GM06990 (cell line): ENCODE data around the gene TM7SF2.

Experiments used
- DNase-seq: peaks from one replicate; pipeline ENCODE4 v3.0.0-alpha.2; 2011; ENCODE audit not compliant: insufficient read length; ENCODE audit errors: extremely low read depth
- H3K27me3 ChIP-seq: replicated peaks from 2 replicates; pipeline ENCODE4 v1.6.0; 2011; ENCODE audit warnings: low read length; ENCODE audit not compliant: control insufficient read depth, insufficient read depth
- H3K36me3 ChIP-seq: 2 replicates; pipeline ENCODE4 v1.5.1; 2011; ENCODE audit warnings: low read length; ENCODE audit not compliant: control insufficient read depth, insufficient read depth
- H3K4me3 ChIP-seq: replicated peaks from 2 replicates; pipeline ENCODE4 v1.5.1; 2011; ENCODE audit warnings: low read depth, mild to moderate bottlenecking, control low read depth, low read length
- TF ChIP-seq, protein P1 (sequence below): IDR thresholded peaks from 2 replicates; pipeline ENCODE4 v1.5.1; 2011; ENCODE audit warnings: low read length, control low read depth, mild to moderate bottlenecking, inconsistent platforms; ENCODE audit not compliant: insufficient read depth, poor library complexity, severe bottlenecking

Gene TM7SF2

DNA sequence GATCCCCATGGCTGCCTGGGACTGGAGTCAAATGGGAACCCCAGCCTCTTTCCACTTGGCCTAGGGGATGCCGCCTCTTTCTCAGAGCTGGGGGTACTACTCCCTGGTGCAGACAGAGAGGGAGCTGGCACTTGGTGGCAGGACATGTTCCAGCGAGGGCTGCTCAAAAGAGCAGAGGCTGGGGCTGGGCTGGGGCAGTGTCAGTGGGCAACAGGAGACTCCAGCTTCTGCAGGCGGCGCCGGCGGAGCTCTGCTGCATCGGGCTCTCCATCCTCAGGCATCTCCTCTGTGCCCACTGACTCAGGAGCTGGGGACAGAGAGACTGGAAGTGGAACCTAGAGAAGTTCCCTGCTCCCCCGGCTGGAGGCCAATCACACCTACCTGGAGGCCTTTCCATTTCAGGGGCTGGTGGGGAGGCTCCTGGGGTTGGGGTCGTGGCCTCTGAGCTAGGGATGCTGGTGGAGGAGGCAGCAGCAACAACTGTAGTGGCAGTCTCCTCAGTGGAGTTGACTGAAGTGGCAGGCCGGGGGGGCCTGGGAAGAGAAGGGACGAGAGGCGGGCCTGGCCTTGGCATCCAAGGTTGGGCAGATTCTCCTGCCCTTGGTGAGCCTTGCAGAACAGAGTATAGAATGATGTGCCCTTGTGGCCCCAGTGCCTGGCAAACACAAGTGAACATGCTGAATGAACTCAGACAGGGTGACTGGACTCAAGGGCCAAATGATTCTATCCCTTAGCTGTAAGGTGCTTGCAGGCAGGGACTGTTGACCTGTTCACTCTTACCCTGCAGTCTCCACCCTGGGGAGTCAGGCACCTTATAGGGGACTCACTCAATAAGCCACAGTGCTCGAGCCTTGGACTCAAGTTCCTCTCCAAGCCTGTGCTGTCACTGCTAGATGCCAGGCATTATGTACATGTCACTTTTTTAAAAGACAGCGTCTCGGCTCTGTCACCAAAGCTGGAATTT is 16.8 kb downstream of the TM7SF2 start:
- H3K27me3 ChIP-seq: no peaks in the 10 kb centered on the region
- TF ChIP-seq, protein P1, sequence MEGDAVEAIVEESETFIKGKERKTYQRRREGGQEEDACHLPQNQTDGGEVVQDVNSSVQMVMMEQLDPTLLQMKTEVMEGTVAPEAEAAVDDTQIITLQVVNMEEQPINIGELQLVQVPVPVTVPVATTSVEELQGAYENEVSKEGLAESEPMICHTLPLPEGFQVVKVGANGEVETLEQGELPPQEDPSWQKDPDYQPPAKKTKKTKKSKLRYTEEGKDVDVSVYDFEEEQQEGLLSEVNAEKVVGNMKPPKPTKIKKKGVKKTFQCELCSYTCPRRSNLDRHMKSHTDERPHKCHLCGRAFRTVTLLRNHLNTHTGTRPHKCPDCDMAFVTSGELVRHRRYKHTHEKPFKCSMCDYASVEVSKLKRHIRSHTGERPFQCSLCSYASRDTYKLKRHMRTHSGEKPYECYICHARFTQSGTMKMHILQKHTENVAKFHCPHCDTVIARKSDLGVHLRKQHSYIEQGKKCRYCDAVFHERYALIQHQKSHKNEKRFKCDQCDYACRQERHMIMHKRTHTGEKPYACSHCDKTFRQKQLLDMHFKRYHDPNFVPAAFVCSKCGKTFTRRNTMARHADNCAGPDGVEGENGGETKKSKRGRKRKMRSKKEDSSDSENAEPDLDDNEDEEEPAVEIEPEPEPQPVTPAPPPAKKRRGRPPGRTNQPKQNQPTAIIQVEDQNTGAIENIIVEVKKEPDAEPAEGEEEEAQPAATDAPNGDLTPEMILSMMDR: no peak
- H3K36me3 ChIP-seq: peaks cover 67% of the 10 kb centered on the region
- no peak overlapping the region for H3K4me3 ChIP-seq
- DNase-seq: no peak

- DNase-seq: no peak
- TF ChIP-seq, protein P1: peak; percentile 3
- Histone ChIP-seq H3K27me3 (no peaks in the 10 kb centered on the region), H3K4me3 (no peak overlapping the region), H3K36me3 (peaks cover 63% of the 10 kb centered on the region)
These were observed 18.2 kb downstream of the TM7SF2 start for GRCh38 chr11:65129649-65130441.

- Histone ChIP-seq H3K4me3 (peak overlapping the region; percentile 97; the same call in 1 of the 2 replicates), H3K27me3 (no peaks in the 10 kb centered on the region), H3K36me3 (peaks cover 55% of the 10 kb centered on the region)
- TF ChIP-seq, protein P1: no peak
- DNase-seq: no peak
These were observed 19.2 kb downstream of the TM7SF2 start for GRCh38 chr11:65130631-65131416.

DNA sequence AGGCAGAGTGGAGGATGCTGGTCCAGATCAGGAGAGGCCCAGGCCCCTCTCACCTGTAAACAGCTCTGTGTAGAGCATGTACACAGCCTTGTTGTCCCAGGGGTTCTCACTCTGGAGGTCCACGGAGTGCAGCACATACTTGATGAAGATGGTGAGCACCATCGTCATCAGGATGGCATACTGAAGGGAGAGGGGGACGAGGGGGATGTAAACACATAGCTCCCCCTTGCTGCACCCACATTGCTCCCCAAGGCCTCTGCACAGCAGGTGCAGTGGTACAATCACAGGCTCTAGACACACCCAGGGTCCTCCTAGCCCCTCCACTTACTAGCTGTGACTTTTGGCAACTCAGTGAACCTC is 19.7 kb downstream of the TM7SF2 start:
- peaks cover 51% of the 10 kb centered on the region for H3K36me3 ChIP-seq
- peak overlapping the region; percentile 97 for H3K4me3 ChIP-seq
- no peak for DNase-seq
- H3K27me3 ChIP-seq: no peaks in the 10 kb centered on the region
- TF ChIP-seq, protein P1: no peak

DNA sequence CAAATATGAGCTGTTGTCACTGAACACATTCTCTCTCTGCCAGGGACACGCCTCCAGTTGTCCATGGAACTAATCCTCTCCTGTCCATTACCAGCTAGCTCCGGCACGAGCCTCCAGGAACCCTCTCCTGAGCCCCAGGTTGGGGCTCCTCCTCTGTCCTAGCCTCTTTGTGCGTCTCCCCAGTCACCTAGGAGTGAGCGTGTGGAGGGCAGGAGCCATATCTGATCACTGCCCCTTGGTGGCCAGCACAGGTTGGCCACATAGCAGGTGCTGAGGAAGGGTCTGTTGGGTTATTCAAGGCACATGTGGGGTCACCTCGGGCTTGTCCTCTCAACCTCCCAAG is 20.2 kb downstream of the TM7SF2 start:
- peak overlapping the region; percentile 97 for H3K4me3 ChIP-seq
- no peaks in the 10 kb centered on the region for H3K27me3 ChIP-seq
- TF ChIP-seq, protein P1: no peak
- H3K36me3 ChIP-seq: peaks cover 46% of the 10 kb centered on the region
- no peak for DNase-seq
